Naive thymus-derived CD4-positive, alpha-beta T cell (primary cell): ENCODE measurements around the gene INPP5A. TPM values are rescaled to one million over a fixed set of nuclear protein-coding genes. Genes with fewer than 3 reads are reported as not detected.

Experiments
- ATAC-seq: fragments of 150-1000 bp; cut with Tn5 transposase; 2 replicates; pipeline ENCODE4 v1.10.0; 2021; ENCODE audit warnings: mild to moderate bottlenecking, moderate library complexity
- CTCF ChIA-PET: fragments of 350-600 bp; sonication (Branson Sonifier 250); formaldehyde crosslinking; loops from one replicate; lab custom pipeline; 2021; ENCODE audit warnings: antibody characterized with exemption; lab: Charles Lee
- POLR2A ChIA-PET: fragments of 350-600 bp; sonication (Branson Sonifier 250); formaldehyde crosslinking; loops from one replicate; lab custom pipeline; 2021; ENCODE audit warnings: antibody characterized with exemption, inconsistent platforms; lab: Charles Lee
- DNase-seq, 9 donors: peaks; one replicate each; pipeline versions ENCODE4 v3.0.0 to v3.0.0-alpha.2; 2020 to 2022; ENCODE audit warnings: mixed read lengths in 1 of 9
- H3K27ac ChIP-seq: one replicate; pipeline ENCODE4 v1.7.0; 2013; ENCODE audit warnings: mild to moderate bottlenecking, low read depth, low read length, moderate library complexity
- H3K27me3 ChIP-seq, 2 donors: one replicate each; pipeline ENCODE4 v1.7.0; 2013; ENCODE audit warnings: low read length in 2 of 2, mild to moderate bottlenecking in 2 of 2, moderate library complexity in 2 of 2; ENCODE audit not compliant: control insufficient read depth in 2 of 2, insufficient read depth in 2 of 2
- H3K36me3 ChIP-seq, 3 experiments: 1 replicate in 2 of 3; 2 replicates in 1 of 3; pipeline ENCODE4 v1.7.0; 2013; ENCODE audit warnings: low read length in 3 of 3, mild to moderate bottlenecking in 3 of 3, moderate library complexity in 1 of 3; ENCODE audit not compliant: insufficient read depth in 3 of 3, control insufficient read depth in 2 of 3
- H3K4me1 ChIP-seq, 2 donors: one replicate each; pipeline ENCODE4 v1.7.0; 2013; ENCODE audit warnings: low read length in 2 of 2, mild to moderate bottlenecking in 2 of 2, moderate library complexity in 1 of 2; ENCODE audit not compliant: control insufficient read depth in 2 of 2, insufficient read depth in 2 of 2
- H3K4me3 ChIP-seq: 2 replicates; pipeline ENCODE4 v1.7.0; 2013; ENCODE audit warnings: mild to moderate bottlenecking, low read length
- H3K9me3 ChIP-seq, 3 experiments: 1 replicate in 2 of 3; 2 replicates in 1 of 3; pipeline ENCODE4 v1.7.0; 2013; ENCODE audit warnings: low read length in 3 of 3; ENCODE audit not compliant: control insufficient read depth in 2 of 3
- H3K27ac Mint-ChIP-seq, 9 donors: one replicate each; pipeline ENCODE4 v1.8.0; 2020 to 2022; ENCODE audit warnings: mixed read lengths in 9 of 9, mild to moderate bottlenecking in 8 of 9, moderate library complexity in 5 of 9, inconsistent platforms in 2 of 9
- H3K27me3 Mint-ChIP-seq, 5 donors: one replicate each; pipeline ENCODE4 v1.8.0; 2021 to 2022; ENCODE audit warnings: mixed read lengths in 5 of 5, mild to moderate bottlenecking in 1 of 5
- H3K36me3 Mint-ChIP-seq, 5 donors: one replicate each; pipeline ENCODE4 v1.8.0; 2020 to 2022; ENCODE audit warnings: mixed read lengths in 5 of 5, mild to moderate bottlenecking in 3 of 5, inconsistent platforms in 1 of 5
- H3K4me1 Mint-ChIP-seq, 7 donors: one replicate each; pipeline ENCODE4 v1.8.0; 2020 to 2022; ENCODE audit warnings: mixed read lengths in 7 of 7, mild to moderate bottlenecking in 3 of 7, inconsistent platforms in 1 of 7
- H3K4me3 Mint-ChIP-seq, 10 donors: one replicate each; pipeline ENCODE4 v1.8.0; 2020 to 2022; ENCODE audit warnings: mild to moderate bottlenecking in 10 of 10, mixed read lengths in 10 of 10, moderate library complexity in 6 of 10, inconsistent platforms in 2 of 10
- H3K9me3 Mint-ChIP-seq, 11 donors: one replicate each; pipeline ENCODE4 v1.8.0; 2020 to 2022; ENCODE audit warnings: mixed read lengths in 11 of 11, mild to moderate bottlenecking in 4 of 11, inconsistent platforms in 1 of 11, moderate library complexity in 1 of 11
- intact Hi-C, 2 donors: fragments of 100-400 bp; cut with micrococcal nuclease; formaldehyde crosslinking; loops; one replicate each; pipeline ENCODE4 v1.15.1; 2023
- polyA plus RNA-seq, 2 donors: library from polyadenylated mRNA; unstranded; fragments of 300-500 nt; fragmentation: Illumina TruSeq; gene quantifications; one replicate each; pipeline ENCODE4 v1.2.3, GENCODE V29; 2021
- total RNA-seq, 6 experiments: library from RNA in 5 of 6; stranded (reverse) in 5 of 6; gene quantifications; 1 replicate in 5 of 6; 2 replicates in 1 of 6; pipeline ENCODE4 v1.2.3 and lab custom pipeline; 2021 to 2026

INPP5A gene
- total and polyA plus RNA-seq, 7 experiments from 2014 or later: 0.97 to 30.7 (median 25.0) TPM

DNA sequence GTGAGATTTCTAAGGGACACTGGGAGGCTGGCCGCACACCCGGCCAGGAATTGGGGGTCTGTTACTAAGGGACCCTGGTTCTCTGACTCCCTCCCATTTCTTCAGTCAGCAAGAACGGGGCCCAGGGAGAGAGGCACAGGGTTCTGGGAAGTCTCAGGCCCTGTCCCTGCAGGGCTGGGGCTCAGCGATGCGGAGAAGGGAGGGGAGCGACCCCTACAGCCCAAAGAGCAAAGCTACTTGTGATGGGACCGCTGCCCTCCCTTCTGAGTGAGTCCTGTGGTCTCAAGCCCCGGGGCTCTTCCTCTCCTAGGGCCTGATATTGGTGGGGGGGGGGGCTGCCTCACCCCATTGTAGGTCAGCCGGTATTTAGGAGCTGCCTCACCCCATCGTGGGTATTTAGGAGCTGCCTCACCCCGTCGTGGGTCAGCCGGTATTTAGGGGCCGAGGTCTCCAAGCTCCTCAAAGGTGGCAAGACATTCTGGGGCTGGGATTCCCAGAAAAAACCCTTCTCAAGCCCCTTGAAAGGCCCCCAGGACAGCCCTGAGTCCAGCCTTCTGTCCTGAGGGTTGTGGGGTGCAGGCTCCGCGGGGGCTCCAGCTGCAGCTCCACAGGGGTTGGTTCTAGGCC, 265.2 kb downstream of the INPP5A start:
- H3K9me3 ChIP-seq: peaks cover 0 to 4% (median 0%) of the 10 kb centered on the region in 3 experiments
- Mint-ChIP-seq H3K36me3 (no peaks in the 10 kb centered on the region), H3K4me1 (no peaks in the 10 kb centered on the region), H3K4me3 (no peak overlapping the region), H3K27ac (no peak overlapping the region), H3K27me3 (peaks cover 0 to 7% (median 0%) of the 10 kb centered on the region in 5 donors), H3K9me3 (no peaks in the 10 kb centered on the region)
- no peaks in the 10 kb centered on the region for H3K27me3 ChIP-seq
- no peaks in the 10 kb centered on the region for H3K4me1 ChIP-seq
- H3K4me3 ChIP-seq: no peak overlapping the region
- ATAC-seq (no peak), DNase-seq (no peak)
- intact Hi-C loops: no loop called here
- H3K36me3 ChIP-seq: no peaks in the 10 kb centered on the region
- CTCF ChIA-PET: no interaction called here
- no peak overlapping the region for H3K27ac ChIP-seq
- POLR2A ChIA-PET: no interaction called here

- H3K4me1 Mint-ChIP-seq: no peaks in the 10 kb centered on the region
- H3K4me3 ChIP-seq: no peak overlapping the region
- CTCF ChIA-PET: no interaction called here
- peaks cover 0 to 1% (median 0%) of the 10 kb centered on the region in 11 donors for H3K9me3 Mint-ChIP-seq
- no peak overlapping the region for H3K4me3 Mint-ChIP-seq
- POLR2A ChIA-PET: no interaction called here
- intact Hi-C loops: no loop called here
- no peaks in the 10 kb centered on the region for H3K36me3 ChIP-seq
- DNase-seq (no peak), ATAC-seq (no peak)
- no peaks in the 10 kb centered on the region for H3K4me1 ChIP-seq
- H3K36me3 Mint-ChIP-seq: no peaks in the 10 kb centered on the region
- H3K27ac Mint-ChIP-seq: no peak overlapping the region
- H3K27me3 Mint-ChIP-seq: peaks cover 0 to 7% (median 0%) of the 10 kb centered on the region in 5 donors
- no peak overlapping the region for H3K27ac ChIP-seq
- no peaks in the 10 kb centered on the region for H3K27me3 ChIP-seq
- H3K9me3 ChIP-seq: peaks cover 0 to 4% (median 0%) of the 10 kb centered on the region in 3 experiments
Measured at GRCh38 chr10:132803416-132804210, 266.0 kb downstream of the INPP5A start.

- intact Hi-C loops: no loop called here
- ATAC-seq (no peak), DNase-seq (no peak)
- H3K4me3 ChIP-seq: no peak overlapping the region
- no peak overlapping the region for H3K27ac ChIP-seq
- no peaks in the 10 kb centered on the region for H3K36me3 ChIP-seq
- ChIA-PET CTCF (no interaction called here), POLR2A (no interaction called here)
- H3K4me1 ChIP-seq: no peaks in the 10 kb centered on the region
- no peak overlapping the region for H3K27ac Mint-ChIP-seq
- H3K9me3 ChIP-seq: peaks cover 0 to 4% (median 0%) of the 10 kb centered on the region in 3 experiments
- no peaks in the 10 kb centered on the region for H3K27me3 ChIP-seq
- no peak overlapping the region for H3K4me3 Mint-ChIP-seq
- no peaks in the 10 kb centered on the region for H3K4me1 Mint-ChIP-seq
- H3K9me3 Mint-ChIP-seq: peaks cover 0 to 1% (median 0%) of the 10 kb centered on the region in 11 donors
- no peaks in the 10 kb centered on the region for H3K36me3 Mint-ChIP-seq
- peaks cover 0 to 7% (median 0%) of the 10 kb centered on the region in 5 donors for H3K27me3 Mint-ChIP-seq
Measured at GRCh38 chr10:132804287-132804686, 266.7 kb downstream of the INPP5A start.

GRCh38 chr10:132804785-132805426, 267.3 kb downstream of the INPP5A start:
- Histone ChIP-seq H3K27me3 (no peaks in the 10 kb centered on the region), H3K4me3 (no peak overlapping the region), H3K9me3 (peaks cover 0 to 4% (median 0%) of the 10 kb centered on the region in 3 experiments), H3K4me1 (no peaks in the 10 kb centered on the region), H3K36me3 (no peaks in the 10 kb centered on the region), H3K27ac (no peak overlapping the region)
- no peak overlapping the region for H3K27ac Mint-ChIP-seq
- peaks cover 0 to 1% (median 0%) of the 10 kb centered on the region in 11 donors for H3K9me3 Mint-ChIP-seq
- H3K4me3 Mint-ChIP-seq: no peak overlapping the region
- intact Hi-C loops: no loop called here
- ChIA-PET POLR2A (no interaction called here), CTCF (no interaction called here)
- ATAC-seq (peak; percentile 20), DNase-seq (no peak)
- no peaks in the 10 kb centered on the region for H3K4me1 Mint-ChIP-seq
- H3K27me3 Mint-ChIP-seq: peaks cover 0 to 7% (median 0%) of the 10 kb centered on the region in 5 donors
- no peaks in the 10 kb centered on the region for H3K36me3 Mint-ChIP-seq

GRCh38 chr10:132805599-132805998, 268.0 kb downstream of the INPP5A start:
- Mint-ChIP-seq H3K36me3 (no peaks in the 10 kb centered on the region), H3K4me3 (no peak overlapping the region), H3K27me3 (peaks cover 0 to 8% (median 0%) of the 10 kb centered on the region in 5 donors), H3K4me1 (no peaks in the 10 kb centered on the region), H3K9me3 (peaks cover 0 to 1% (median 0%) of the 10 kb centered on the region in 11 donors), H3K27ac (no peak overlapping the region)
- POLR2A ChIA-PET: no interaction called here
- H3K36me3 ChIP-seq: no peaks in the 10 kb centered on the region
- ATAC-seq: no peak
- H3K27me3 ChIP-seq: no peaks in the 10 kb centered on the region
- CTCF ChIA-PET: no interaction called here
- intact Hi-C loops: no loop called here
- H3K4me3 ChIP-seq: no peak overlapping the region
- DNase-seq: no peak
- no peaks in the 10 kb centered on the region for H3K4me1 ChIP-seq
- no peak overlapping the region for H3K27ac ChIP-seq
- peaks cover 0 to 4% (median 0%) of the 10 kb centered on the region in 3 experiments for H3K9me3 ChIP-seq

DNA sequence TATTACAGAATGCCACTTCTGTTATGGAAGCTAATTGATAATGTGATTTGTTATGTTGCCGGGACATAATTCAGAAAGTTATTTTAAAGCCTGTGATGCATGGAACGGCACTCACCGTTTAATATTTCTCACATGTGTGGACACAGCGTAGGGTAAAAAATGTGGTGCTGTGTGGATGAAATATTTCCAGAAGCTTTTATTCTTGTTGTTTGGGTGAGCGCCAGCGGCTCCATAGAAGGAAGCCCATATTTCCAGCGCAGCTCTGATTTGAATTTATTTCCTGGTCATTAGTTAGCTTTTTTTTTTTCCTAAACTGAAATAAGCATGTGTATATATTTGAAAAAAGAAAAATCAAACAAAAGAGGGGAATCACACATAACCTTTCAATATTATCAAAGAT, 268.5 kb downstream of the INPP5A start:
- Histone ChIP-seq H3K4me3 (no peak overlapping the region), H3K4me1 (no peaks in the 10 kb centered on the region), H3K9me3 (peaks cover 0 to 4% (median 0%) of the 10 kb centered on the region in 3 experiments), H3K27me3 (no peaks in the 10 kb centered on the region), H3K27ac (no peak overlapping the region), H3K36me3 (no peaks in the 10 kb centered on the region)
- intact Hi-C loops: no loop called here
- ATAC-seq: no peak
- ChIA-PET CTCF (no interaction called here), POLR2A (no interaction called here)
- Mint-ChIP-seq H3K27me3 (peaks cover 0 to 8% (median 0%) of the 10 kb centered on the region in 5 donors), H3K9me3 (peaks cover 0 to 1% (median 0%) of the 10 kb centered on the region in 11 donors), H3K4me1 (peaks cover 0 to 2% (median 0%) of the 10 kb centered on the region in 7 donors), H3K27ac (no peak overlapping the region), H3K4me3 (no peak overlapping the region), H3K36me3 (no peaks in the 10 kb centered on the region)
- DNase-seq: no peak
